Tibial nerve (tissue), 4 donors: ENCODE data around the gene CDK3. TPM values are rescaled to one million over a fixed set of nuclear protein-coding genes. Genes with fewer than 3 reads are reported as not detected.

ENCODE experiments used
- DNase-seq, 2 donors: peaks; one replicate each; pipeline ENCODE4 v3.0.0-alpha.2; 2019; ENCODE audit warnings: low spot score in 2 of 2
- H3K27ac ChIP-seq, 4 donors: fragments of 200-600 bp; sonication (generic) in 3 of 4; one replicate each; pipeline ENCODE4 v1.5.1; 2017 to 2019; ENCODE audit warnings: mild to moderate bottlenecking in 1 of 4
- H3K27me3 ChIP-seq, 2 donors: fragments of 200-600 bp; sonication (generic) in 1 of 2; one replicate each; pipeline versions ENCODE4 v1.5.1 to v1.6.0; 2017 to 2019
- H3K36me3 ChIP-seq, 3 donors: fragments of 200-600 bp; sonication (generic); one replicate each; pipeline ENCODE4 v1.5.1; 2018 to 2019
- H3K4me1 ChIP-seq, 4 donors: fragments of 200-600 bp; sonication (generic) in 3 of 4; one replicate each; pipeline ENCODE4 v1.5.1; 2017 to 2019
- H3K4me3 ChIP-seq, 4 donors: fragments of 200-600 bp; sonication (generic) in 3 of 4; one replicate each; pipeline ENCODE4 v1.5.1; 2017 to 2019; ENCODE audit warnings: mild to moderate bottlenecking in 1 of 4, moderate library complexity in 1 of 4
- H3K9me3 ChIP-seq, 4 donors: fragments of 200-600 bp; sonication (generic) in 3 of 4; one replicate each; pipeline ENCODE4 v1.5.1; 2017 to 2019
- EP300 ChIP-seq, 2 donors: sonication (generic); formaldehyde crosslinking; IDR thresholded peaks; one replicate each; pipeline ENCODE4 v1.6.1; 2017; ENCODE audit warnings: antibody characterized with exemption in 2 of 2, mild to moderate bottlenecking in 1 of 2
- POLR2A ChIP-seq, 2 donors: fragments of 450-650 bp; IDR thresholded peaks; one replicate each; pipeline ENCODE4 v1.6.1; 2017; ENCODE audit warnings: antibody characterized with exemption in 2 of 2, mild to moderate bottlenecking in 2 of 2, moderate library complexity in 2 of 2
- WGBS, 2 donors: methylation state at CpG; one replicate each; pipeline ENCODE4 v1.1.5; 2018; 5-methylcytosine and 5-hydroxymethylcytosine counted together
- total RNA-seq, 4 donors: library from RNA; depleted of rRNA; stranded (reverse); fragments of >200 nt; gene quantifications; one replicate each; pipeline ENCODE4 v1.1.0, GENCODE V29; 2016
- TF ChIP-seq, protein P1 (sequence below), 5 experiments: fragments of 200-600 bp in 3 of 5; fragments of 450-650 bp in 2 of 5; sonication (generic) in 3 of 5; IDR thresholded peaks; one replicate each; pipeline ENCODE4 v1.5.1; 2016 to 2019; ENCODE audit warnings: antibody characterized with exemption in 5 of 5, mild to moderate bottlenecking in 3 of 5, moderate library complexity in 2 of 5

The CDK3 gene
- total RNA-seq, 4 donors from 2014 or later = 3.8 to 12.3 (median 5.9) TPM

DNA sequence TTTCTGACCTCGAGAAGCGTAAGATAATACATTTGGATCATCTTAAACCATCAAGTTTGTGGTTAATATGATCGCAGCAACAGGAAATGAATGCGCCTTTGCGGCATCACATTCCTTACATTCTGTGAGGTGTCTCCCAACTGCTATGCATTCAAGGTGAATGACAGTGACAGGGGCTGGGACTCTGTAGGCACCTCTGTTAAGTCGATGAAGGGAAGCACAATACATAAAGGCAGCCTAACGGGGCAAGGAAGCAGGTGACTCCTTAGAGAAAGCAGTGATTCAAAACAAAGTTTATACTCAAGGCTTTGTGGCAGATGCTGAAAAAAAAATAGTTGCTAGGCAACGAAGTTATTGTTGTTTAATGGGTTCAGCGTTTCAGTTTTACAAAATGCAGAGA is 48.1 kb downstream of the CDK3 start:
- no peak overlapping the region for H3K27ac ChIP-seq
- no peak overlapping the region for H3K4me3 ChIP-seq
- no peaks in the 10 kb centered on the region for H3K27me3 ChIP-seq
- H3K4me1 ChIP-seq = peaks cover 0 to 3% (median 0%) of the 10 kb centered on the region in 4 donors
- WGBS, 2 donors = 83 to 86% methylated on average over 9 of the region's 9 CpGs
- H3K9me3 ChIP-seq = no peaks in the 10 kb centered on the region
- peaks cover 10 to 100% (median 36%) of the 10 kb centered on the region in 3 donors for H3K36me3 ChIP-seq
- DNase-seq = no peak
- TF ChIP-seq, protein P1, sequence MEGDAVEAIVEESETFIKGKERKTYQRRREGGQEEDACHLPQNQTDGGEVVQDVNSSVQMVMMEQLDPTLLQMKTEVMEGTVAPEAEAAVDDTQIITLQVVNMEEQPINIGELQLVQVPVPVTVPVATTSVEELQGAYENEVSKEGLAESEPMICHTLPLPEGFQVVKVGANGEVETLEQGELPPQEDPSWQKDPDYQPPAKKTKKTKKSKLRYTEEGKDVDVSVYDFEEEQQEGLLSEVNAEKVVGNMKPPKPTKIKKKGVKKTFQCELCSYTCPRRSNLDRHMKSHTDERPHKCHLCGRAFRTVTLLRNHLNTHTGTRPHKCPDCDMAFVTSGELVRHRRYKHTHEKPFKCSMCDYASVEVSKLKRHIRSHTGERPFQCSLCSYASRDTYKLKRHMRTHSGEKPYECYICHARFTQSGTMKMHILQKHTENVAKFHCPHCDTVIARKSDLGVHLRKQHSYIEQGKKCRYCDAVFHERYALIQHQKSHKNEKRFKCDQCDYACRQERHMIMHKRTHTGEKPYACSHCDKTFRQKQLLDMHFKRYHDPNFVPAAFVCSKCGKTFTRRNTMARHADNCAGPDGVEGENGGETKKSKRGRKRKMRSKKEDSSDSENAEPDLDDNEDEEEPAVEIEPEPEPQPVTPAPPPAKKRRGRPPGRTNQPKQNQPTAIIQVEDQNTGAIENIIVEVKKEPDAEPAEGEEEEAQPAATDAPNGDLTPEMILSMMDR (IDR thresholded peaks at IDR 0.05) = no peak
- TF ChIP-seq EP300 (IDR thresholded peaks at IDR 0.05) = no peak
- TF ChIP-seq POLR2A (IDR thresholded peaks at IDR 0.05) = no peak

DNA sequence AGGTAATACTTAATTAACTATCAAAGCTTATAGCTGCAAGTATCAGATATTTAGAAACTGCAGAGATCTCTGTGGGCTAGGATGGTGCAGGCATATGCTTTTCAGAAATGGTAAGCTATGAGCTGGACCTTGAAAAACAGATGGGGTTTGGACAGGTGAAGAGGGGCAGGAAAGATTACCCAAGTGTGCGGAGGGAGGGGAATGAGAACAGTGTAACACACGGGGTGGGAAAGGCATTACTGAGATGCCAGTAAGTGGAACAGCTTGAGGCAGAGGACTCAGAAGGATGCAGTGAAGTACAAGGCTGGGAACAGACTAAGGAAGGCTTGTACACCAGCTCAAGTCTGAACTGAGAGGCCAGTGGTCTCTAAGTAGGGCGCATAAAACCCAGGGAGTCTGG is 48.6 kb downstream of the CDK3 start:
- no peak for TF ChIP-seq POLR2A (IDR thresholded peaks at IDR 0.05)
- TF ChIP-seq EP300 (IDR thresholded peaks at IDR 0.05) = no peak
- Histone ChIP-seq H3K27me3 (no peaks in the 10 kb centered on the region), H3K36me3 (peaks cover 10 to 100% (median 31%) of the 10 kb centered on the region in 3 donors), H3K9me3 (no peaks in the 10 kb centered on the region), H3K27ac (no peak overlapping the region), H3K4me3 (no peak overlapping the region), H3K4me1 (peaks cover 0 to 7% (median 0%) of the 10 kb centered on the region in 4 donors)
- 88 to 92% methylated on average over 3 of the region's 3 CpGs for WGBS, 2 donors
- no peak for DNase-seq

DNA sequence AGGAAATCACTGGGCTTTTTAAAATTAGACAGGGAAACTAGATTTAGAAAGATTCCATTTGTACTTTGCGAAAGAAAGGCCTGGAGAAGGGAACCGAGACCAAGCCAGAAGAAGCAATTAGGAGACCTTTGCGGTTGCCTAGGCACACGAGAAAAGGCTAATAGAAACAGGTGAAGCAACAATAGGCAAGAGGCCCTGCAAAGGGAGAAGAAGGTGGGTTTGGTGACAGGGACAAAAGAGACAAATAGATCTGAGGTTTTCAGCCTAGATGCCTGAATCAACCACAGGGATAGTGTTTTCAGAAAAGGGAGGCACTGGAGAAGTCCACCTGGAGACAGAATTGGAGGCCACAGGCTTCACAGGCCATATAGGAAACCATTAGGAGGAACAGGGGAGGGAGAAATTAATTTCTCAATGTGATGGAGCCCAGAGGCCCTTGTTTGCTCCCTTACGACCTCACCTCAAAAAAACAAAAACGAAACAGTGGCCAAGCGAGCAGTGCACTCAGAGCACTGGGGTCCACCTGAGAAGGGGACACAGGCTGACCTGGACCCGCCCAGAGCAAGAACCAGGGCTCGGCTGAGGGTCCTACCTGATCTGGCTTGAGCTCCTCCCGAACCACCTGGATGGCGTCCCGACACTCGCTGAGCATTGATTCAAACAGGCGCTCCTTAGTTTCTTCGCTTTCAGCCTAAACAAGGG is 49.3 kb downstream of the CDK3 start:
- TF ChIP-seq EP300 (IDR thresholded peaks at IDR 0.05) (no peak), POLR2A (IDR thresholded peaks at IDR 0.05) (no peak)
- TF ChIP-seq, protein P1 (IDR thresholded peaks at IDR 0.05) = no peak
- H3K27ac ChIP-seq = no peak overlapping the region
- H3K27me3 ChIP-seq = no peaks in the 10 kb centered on the region
- peaks cover 0 to 7% (median 0%) of the 10 kb centered on the region in 4 donors for H3K4me1 ChIP-seq
- no peak for DNase-seq
- peaks cover 10 to 100% (median 26%) of the 10 kb centered on the region in 3 donors for H3K36me3 ChIP-seq
- no peaks in the 10 kb centered on the region for H3K9me3 ChIP-seq
- no peak overlapping the region for H3K4me3 ChIP-seq
- WGBS, 2 donors = 89 to 92% methylated on average over 15 of the region's 15 CpGs

DNA sequence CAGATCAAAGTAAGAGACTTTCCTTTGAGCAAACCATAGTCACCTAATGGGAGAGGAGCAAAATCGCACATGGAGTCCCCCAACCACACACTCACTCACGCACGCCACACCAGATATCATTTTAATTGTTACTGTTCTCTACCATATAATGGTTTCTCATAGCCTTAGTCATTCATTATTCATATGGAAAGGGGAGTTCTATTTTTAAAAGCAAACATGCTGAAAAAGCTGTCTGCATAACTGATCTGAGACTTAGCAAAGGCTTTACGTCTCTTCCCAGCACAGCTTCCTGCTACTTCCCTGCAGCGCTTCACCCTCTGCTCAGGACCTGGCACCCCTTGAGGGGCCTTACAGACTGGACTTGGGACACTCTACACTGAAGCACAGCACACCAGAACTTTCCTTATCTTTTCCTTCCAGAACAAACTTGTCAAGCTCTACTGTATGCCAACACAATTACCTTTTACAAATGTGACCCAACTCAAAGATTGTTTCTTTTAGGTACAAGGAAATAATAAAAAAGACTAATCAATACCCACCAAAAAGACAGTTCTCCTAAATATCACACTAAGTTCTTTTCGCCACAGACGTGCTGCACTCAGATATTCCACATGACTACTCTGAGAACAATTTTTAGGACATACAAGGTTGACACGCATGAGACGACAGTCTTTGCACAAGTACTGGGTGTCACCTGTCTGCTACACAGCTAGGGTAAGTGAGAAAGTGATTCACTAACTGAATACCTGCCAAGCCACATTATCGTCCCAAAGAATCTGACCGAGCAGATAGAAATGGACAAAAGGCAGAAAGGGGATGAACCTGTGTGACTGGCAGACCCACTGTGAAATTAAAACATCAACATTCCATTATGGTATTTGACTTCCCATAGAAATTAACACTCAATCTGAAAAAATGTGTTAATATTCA is 50.1 kb downstream of the CDK3 start:
- H3K27ac ChIP-seq = no peak overlapping the region
- no peak for TF ChIP-seq EP300 (IDR thresholded peaks at IDR 0.05)
- TF ChIP-seq, protein P1 (IDR thresholded peaks at IDR 0.05) = no peak
- TF ChIP-seq POLR2A (IDR thresholded peaks at IDR 0.05) = no peak
- H3K27me3 ChIP-seq = no peaks in the 10 kb centered on the region
- H3K4me3 ChIP-seq = no peak overlapping the region
- DNase-seq = no peak
- peaks cover 5 to 100% (median 23%) of the 10 kb centered on the region in 3 donors for H3K36me3 ChIP-seq
- 91 to 98% methylated on average over 11 of the region's 11 CpGs for WGBS, 2 donors
- H3K9me3 ChIP-seq = no peaks in the 10 kb centered on the region
- H3K4me1 ChIP-seq = peaks cover 0 to 7% (median 0%) of the 10 kb centered on the region in 4 donors

DNA sequence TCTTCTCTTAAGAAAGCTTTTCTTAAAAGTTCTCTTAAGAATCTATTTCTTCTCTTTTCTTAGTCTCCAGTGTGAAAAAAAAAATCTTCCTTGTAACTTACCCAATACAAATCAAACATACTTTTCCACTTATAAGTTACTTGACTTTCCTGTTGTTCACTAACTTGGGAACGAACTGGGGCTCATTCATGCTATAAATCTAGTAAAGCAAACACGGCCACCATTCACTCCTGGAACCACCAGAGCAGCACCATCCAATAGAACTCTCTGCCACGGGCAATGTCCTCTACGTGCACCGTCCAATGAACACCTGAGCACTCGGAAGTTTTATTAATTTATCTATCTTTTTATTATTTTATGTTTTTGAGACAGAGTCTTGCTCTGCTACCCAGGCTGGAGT is 50.9 kb downstream of the CDK3 start:
- H3K4me3 ChIP-seq = no peak overlapping the region
- TF ChIP-seq, protein P1 (IDR thresholded peaks at IDR 0.05) = no peak
- TF ChIP-seq EP300 (IDR thresholded peaks at IDR 0.05) (no peak), POLR2A (IDR thresholded peaks at IDR 0.05) (no peak)
- H3K4me1 ChIP-seq = peaks cover 0 to 7% (median 0%) of the 10 kb centered on the region in 4 donors
- no peaks in the 10 kb centered on the region for H3K27me3 ChIP-seq
- DNase-seq = no peak
- H3K9me3 ChIP-seq = no peaks in the 10 kb centered on the region
- peaks cover 3 to 100% (median 20%) of the 10 kb centered on the region in 3 donors for H3K36me3 ChIP-seq
- WGBS, 2 donors = 84% methylated on average over 6 of the region's 6 CpGs
- no peak overlapping the region for H3K27ac ChIP-seq
